Measurements from ENCODE around the gene CADM1. TPM values are rescaled to one million over a fixed set of nuclear protein-coding genes. Genes with fewer than 3 reads are reported as not detected.

Gene CADM1
- total RNA-seq, 4 donors from 2014 or later = 89.9 to 351 (median 235) TPM

- WGBS, 2 donors = 98% methylated on average over 8 of the region's 8 CpGs
- no peak for DNase-seq
- Histone ChIP-seq H3K4me1 (peaks cover 4 to 11% of the 10 kb centered on the region in 2 donors), H3K9me3 (no peaks in the 10 kb centered on the region), H3K27ac (no peak overlapping the region), H3K4me3 (replicated peaks in 1 of 3) (no peak overlapping the region), H3K27me3 (no peaks in the 10 kb centered on the region), H3K36me3 (no peaks in the 10 kb centered on the region)
- TF ChIP-seq, protein P1, sequence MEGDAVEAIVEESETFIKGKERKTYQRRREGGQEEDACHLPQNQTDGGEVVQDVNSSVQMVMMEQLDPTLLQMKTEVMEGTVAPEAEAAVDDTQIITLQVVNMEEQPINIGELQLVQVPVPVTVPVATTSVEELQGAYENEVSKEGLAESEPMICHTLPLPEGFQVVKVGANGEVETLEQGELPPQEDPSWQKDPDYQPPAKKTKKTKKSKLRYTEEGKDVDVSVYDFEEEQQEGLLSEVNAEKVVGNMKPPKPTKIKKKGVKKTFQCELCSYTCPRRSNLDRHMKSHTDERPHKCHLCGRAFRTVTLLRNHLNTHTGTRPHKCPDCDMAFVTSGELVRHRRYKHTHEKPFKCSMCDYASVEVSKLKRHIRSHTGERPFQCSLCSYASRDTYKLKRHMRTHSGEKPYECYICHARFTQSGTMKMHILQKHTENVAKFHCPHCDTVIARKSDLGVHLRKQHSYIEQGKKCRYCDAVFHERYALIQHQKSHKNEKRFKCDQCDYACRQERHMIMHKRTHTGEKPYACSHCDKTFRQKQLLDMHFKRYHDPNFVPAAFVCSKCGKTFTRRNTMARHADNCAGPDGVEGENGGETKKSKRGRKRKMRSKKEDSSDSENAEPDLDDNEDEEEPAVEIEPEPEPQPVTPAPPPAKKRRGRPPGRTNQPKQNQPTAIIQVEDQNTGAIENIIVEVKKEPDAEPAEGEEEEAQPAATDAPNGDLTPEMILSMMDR (IDR thresholded peaks at IDR 0.05) = no peak
- TF ChIP-seq POLR2A (IDR thresholded peaks at IDR 0.05) = no peak
- intact Hi-C loops (cut with DNase I) = no loop called here
Observed at GRCh38 chr11:115473167-115473566, 31.0 kb downstream of the CADM1 start.

DNA sequence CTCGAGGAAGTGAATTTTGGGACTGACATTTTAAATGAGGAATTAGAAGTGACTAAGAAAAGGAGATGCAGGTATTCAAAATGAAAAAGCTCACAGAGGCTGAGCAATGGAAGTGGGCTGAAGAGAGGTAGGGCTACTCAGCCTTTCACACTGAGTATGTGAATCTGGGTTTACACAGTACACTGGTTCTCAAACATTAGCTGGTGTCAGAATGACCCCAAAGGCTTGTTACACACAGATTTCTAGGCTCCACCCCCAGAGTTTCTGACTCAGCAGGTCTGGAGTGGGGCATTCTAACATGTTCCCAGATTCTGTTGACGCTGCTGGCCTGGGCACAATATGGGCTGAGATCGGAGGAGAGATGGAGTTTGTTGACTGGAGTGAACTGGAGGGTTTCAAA is 32.8 kb downstream of the CADM1 start:
- Histone ChIP-seq H3K27me3 (no peaks in the 10 kb centered on the region), H3K27ac (peak overlapping the region in 1 of 3 donors; percentile 14), H3K4me1 (peaks cover 4 to 11% of the 10 kb centered on the region in 2 donors), H3K4me3 (replicated peaks in 1 of 3) (no peak overlapping the region), H3K9me3 (no peaks in the 10 kb centered on the region), H3K36me3 (no peaks in the 10 kb centered on the region)
- intact Hi-C loops (cut with DNase I) = no loop called here
- TF ChIP-seq, protein P1 (IDR thresholded peaks at IDR 0.05) = no peak
- no peak for TF ChIP-seq POLR2A (IDR thresholded peaks at IDR 0.05)
- DNase-seq = peak; percentile 56 to 60
- WGBS, 2 donors = 64 to 73% methylated on average over 3 of the region's 3 CpGs

DNA sequence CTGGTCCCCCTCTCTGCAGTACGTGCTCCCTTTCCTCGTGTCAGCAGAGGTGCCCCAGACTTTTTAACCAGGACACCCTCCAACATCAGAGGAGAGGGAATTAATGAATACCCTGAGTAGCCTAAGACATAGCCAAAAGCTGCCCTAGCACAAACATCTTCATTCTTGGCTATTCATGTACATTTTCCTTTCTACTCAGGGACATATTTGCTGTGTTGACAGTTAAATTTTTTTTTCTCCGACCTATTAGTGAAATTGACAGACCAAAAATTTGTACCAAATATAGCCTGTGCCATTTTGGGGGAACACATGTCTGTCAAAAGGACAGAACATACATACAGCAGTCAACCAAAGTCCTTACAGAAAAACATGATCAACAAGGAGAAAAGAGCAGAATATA is 33.3 kb downstream of the CADM1 start:
- TF ChIP-seq, protein P1 (IDR thresholded peaks at IDR 0.05) = no peak
- TF ChIP-seq POLR2A (IDR thresholded peaks at IDR 0.05) = no peak
- 90 to 92% methylated on average over 3 of the region's 3 CpGs for WGBS, 2 donors
- intact Hi-C loops (cut with DNase I) = no loop called here
- Histone ChIP-seq H3K36me3 (no peaks in the 10 kb centered on the region), H3K27me3 (no peaks in the 10 kb centered on the region), H3K9me3 (no peaks in the 10 kb centered on the region), H3K27ac (no peak overlapping the region), H3K4me1 (peaks cover 5 to 11% of the 10 kb centered on the region in 2 donors), H3K4me3 (replicated peaks in 1 of 3) (no peak overlapping the region)
- no peak for DNase-seq

GRCh38 chr11:115469361-115469760 is 34.9 kb downstream of the CADM1 start:
- DNase-seq = no peak
- intact Hi-C loops (cut with DNase I) = no loop called here
- no peaks in the 10 kb centered on the region for H3K9me3 ChIP-seq
- H3K4me1 ChIP-seq = peaks cover 20 to 23% of the 10 kb centered on the region in 2 donors
- no peak overlapping the region for H3K4me3 ChIP-seq (replicated peaks in 1 of 3)
- H3K27me3 ChIP-seq = no peaks in the 10 kb centered on the region
- no peak for TF ChIP-seq POLR2A (IDR thresholded peaks at IDR 0.05)
- TF ChIP-seq, protein P1 (IDR thresholded peaks at IDR 0.05) = no peak
- no peaks in the 10 kb centered on the region for H3K36me3 ChIP-seq
- H3K27ac ChIP-seq = no peak overlapping the region
- 82 to 85% methylated on average over 3 of the region's 3 CpGs for WGBS, 2 donors

GRCh38 chr11:115466122-115466521 is 38.1 kb downstream of the CADM1 start:
- WGBS, 2 donors = 89 to 92% methylated on average over 3 of the region's 3 CpGs
- no peak for DNase-seq
- no peak overlapping the region for H3K27ac ChIP-seq
- no peaks in the 10 kb centered on the region for H3K9me3 ChIP-seq
- H3K36me3 ChIP-seq = no peaks in the 10 kb centered on the region
- peaks cover 16 to 23% of the 10 kb centered on the region in 2 donors for H3K4me1 ChIP-seq
- no peak for TF ChIP-seq POLR2A (IDR thresholded peaks at IDR 0.05)
- TF ChIP-seq, protein P1 (IDR thresholded peaks at IDR 0.05) = no peak
- H3K4me3 ChIP-seq (replicated peaks in 1 of 3) = no peak overlapping the region
- H3K27me3 ChIP-seq = no peaks in the 10 kb centered on the region
- intact Hi-C loops (cut with DNase I) = no loop called here
